Tibial nerve (tissue), 4 donors: ENCODE data around the gene ATXN10. TPM values are rescaled to one million over a fixed set of nuclear protein-coding genes. Genes with fewer than 3 reads are reported as not detected.
A peak's percentile ranks its signal among the peaks of the same experiment; 100 is the strongest.

ENCODE experiments used
- DNase-seq, 2 donors: peaks; one replicate each; pipeline ENCODE4 v3.0.0-alpha.2; 2019; ENCODE audit warnings: low spot score in 2 of 2
- H3K27ac ChIP-seq, 4 donors: fragments of 200-600 bp; sonication (generic) in 3 of 4; one replicate each; pipeline ENCODE4 v1.5.1; 2017 to 2019; ENCODE audit warnings: mild to moderate bottlenecking in 1 of 4
- H3K27me3 ChIP-seq, 2 donors: fragments of 200-600 bp; sonication (generic) in 1 of 2; one replicate each; pipeline versions ENCODE4 v1.5.1 to v1.6.0; 2017 to 2019
- H3K36me3 ChIP-seq, 3 donors: fragments of 200-600 bp; sonication (generic); one replicate each; pipeline ENCODE4 v1.5.1; 2018 to 2019
- H3K4me1 ChIP-seq, 4 donors: fragments of 200-600 bp; sonication (generic) in 3 of 4; one replicate each; pipeline ENCODE4 v1.5.1; 2017 to 2019
- H3K4me3 ChIP-seq, 4 donors: fragments of 200-600 bp; sonication (generic) in 3 of 4; one replicate each; pipeline ENCODE4 v1.5.1; 2017 to 2019; ENCODE audit warnings: mild to moderate bottlenecking in 1 of 4, moderate library complexity in 1 of 4
- H3K9me3 ChIP-seq, 4 donors: fragments of 200-600 bp; sonication (generic) in 3 of 4; one replicate each; pipeline ENCODE4 v1.5.1; 2017 to 2019
- EP300 ChIP-seq, 2 donors: sonication (generic); formaldehyde crosslinking; IDR thresholded peaks; one replicate each; pipeline ENCODE4 v1.6.1; 2017; ENCODE audit warnings: antibody characterized with exemption in 2 of 2, mild to moderate bottlenecking in 1 of 2
- POLR2A ChIP-seq, 2 donors: fragments of 450-650 bp; IDR thresholded peaks; one replicate each; pipeline ENCODE4 v1.6.1; 2017; ENCODE audit warnings: antibody characterized with exemption in 2 of 2, mild to moderate bottlenecking in 2 of 2, moderate library complexity in 2 of 2
- WGBS, 2 donors: methylation state at CpG; one replicate each; pipeline ENCODE4 v1.1.5; 2018; 5-methylcytosine and 5-hydroxymethylcytosine counted together
- total RNA-seq, 4 donors: library from RNA; depleted of rRNA; stranded (reverse); fragments of >200 nt; gene quantifications; one replicate each; pipeline ENCODE4 v1.1.0, GENCODE V29; 2016
- TF ChIP-seq, protein P1 (sequence below), 5 experiments: fragments of 200-600 bp in 3 of 5; fragments of 450-650 bp in 2 of 5; sonication (generic) in 3 of 5; IDR thresholded peaks; one replicate each; pipeline ENCODE4 v1.5.1; 2016 to 2019; ENCODE audit warnings: antibody characterized with exemption in 5 of 5, mild to moderate bottlenecking in 3 of 5, moderate library complexity in 2 of 5

The ATXN10 gene
- total RNA-seq, 4 donors from 2014 or later = 163 to 197 (median 178) TPM

DNA sequence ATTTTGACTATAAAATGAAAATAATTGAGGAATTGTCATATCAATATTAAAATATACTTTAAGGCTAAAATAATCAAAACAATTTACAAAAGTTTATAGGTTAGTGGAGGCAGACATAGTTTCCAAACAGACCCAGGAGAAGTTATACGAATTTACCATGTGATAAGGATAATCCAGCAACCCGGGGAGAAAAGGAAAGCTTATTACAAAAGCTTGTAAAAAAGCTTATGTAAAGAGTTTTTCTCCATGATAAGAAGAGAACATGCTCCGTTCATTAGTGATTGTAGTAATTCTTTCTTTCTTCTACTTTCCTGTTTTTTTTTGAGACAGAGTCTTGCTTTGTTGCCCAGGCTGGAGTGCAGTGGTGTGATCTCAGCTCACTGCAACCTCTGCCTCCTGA is 79.0 kb downstream of the ATXN10 start:
- no peak overlapping the region for H3K4me3 ChIP-seq
- peaks cover 0 to 35% (median 0%) of the 10 kb centered on the region in 3 donors for H3K36me3 ChIP-seq
- WGBS, 2 donors = 71 to 83% methylated on average over 3 of the region's 3 CpGs
- H3K4me1 ChIP-seq = no peaks in the 10 kb centered on the region
- H3K9me3 ChIP-seq = no peaks in the 10 kb centered on the region
- no peak overlapping the region for H3K27ac ChIP-seq
- TF ChIP-seq, protein P1, sequence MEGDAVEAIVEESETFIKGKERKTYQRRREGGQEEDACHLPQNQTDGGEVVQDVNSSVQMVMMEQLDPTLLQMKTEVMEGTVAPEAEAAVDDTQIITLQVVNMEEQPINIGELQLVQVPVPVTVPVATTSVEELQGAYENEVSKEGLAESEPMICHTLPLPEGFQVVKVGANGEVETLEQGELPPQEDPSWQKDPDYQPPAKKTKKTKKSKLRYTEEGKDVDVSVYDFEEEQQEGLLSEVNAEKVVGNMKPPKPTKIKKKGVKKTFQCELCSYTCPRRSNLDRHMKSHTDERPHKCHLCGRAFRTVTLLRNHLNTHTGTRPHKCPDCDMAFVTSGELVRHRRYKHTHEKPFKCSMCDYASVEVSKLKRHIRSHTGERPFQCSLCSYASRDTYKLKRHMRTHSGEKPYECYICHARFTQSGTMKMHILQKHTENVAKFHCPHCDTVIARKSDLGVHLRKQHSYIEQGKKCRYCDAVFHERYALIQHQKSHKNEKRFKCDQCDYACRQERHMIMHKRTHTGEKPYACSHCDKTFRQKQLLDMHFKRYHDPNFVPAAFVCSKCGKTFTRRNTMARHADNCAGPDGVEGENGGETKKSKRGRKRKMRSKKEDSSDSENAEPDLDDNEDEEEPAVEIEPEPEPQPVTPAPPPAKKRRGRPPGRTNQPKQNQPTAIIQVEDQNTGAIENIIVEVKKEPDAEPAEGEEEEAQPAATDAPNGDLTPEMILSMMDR (IDR thresholded peaks at IDR 0.05) = no peak
- H3K27me3 ChIP-seq = no peaks in the 10 kb centered on the region
- no peak for DNase-seq

DNA sequence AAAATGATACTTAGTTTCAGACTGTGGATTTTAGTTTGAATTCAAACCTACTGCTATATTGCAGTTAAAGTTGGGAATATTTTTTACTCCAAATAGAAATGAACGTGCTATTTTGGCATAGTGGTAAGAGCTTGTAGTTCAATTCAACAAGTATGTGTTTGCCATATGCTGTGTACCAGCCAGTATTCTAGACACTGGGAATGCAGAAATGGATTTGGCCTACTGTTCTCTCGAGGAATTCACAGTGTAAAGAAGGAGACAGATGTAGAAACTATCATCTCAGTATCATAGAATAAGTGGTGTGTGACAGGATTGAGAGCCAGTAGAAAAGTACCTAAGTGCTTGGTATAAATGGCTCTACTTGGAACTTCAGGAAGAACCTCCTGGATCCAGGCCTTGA is 80.4 kb downstream of the ATXN10 start:
- 85 to 89% methylated on average over 2 of the region's 2 CpGs for WGBS, 2 donors
- Histone ChIP-seq H3K4me1 (peaks cover 0 to 9% (median 0%) of the 10 kb centered on the region in 4 donors), H3K36me3 (peaks cover 0 to 35% (median 0%) of the 10 kb centered on the region in 3 donors), H3K4me3 (no peak overlapping the region), H3K9me3 (no peaks in the 10 kb centered on the region), H3K27ac (no peak overlapping the region), H3K27me3 (no peaks in the 10 kb centered on the region)
- DNase-seq = no peak
- TF ChIP-seq EP300 (IDR thresholded peaks at IDR 0.05) (no peak), POLR2A (IDR thresholded peaks at IDR 0.05) (no peak)
- TF ChIP-seq, protein P1 (IDR thresholded peaks at IDR 0.05) = no peak

GRCh38 chr22:45754822-45755221 is 83.2 kb downstream of the ATXN10 start:
- Histone ChIP-seq H3K27me3 (no peaks in the 10 kb centered on the region), H3K36me3 (peaks cover 0 to 26% (median 0%) of the 10 kb centered on the region in 3 donors), H3K27ac (no peak overlapping the region), H3K4me1 (peaks cover 0 to 22% (median 4%) of the 10 kb centered on the region in 4 donors), H3K9me3 (no peaks in the 10 kb centered on the region), H3K4me3 (no peak overlapping the region)
- 68 to 72% methylated on average over 2 to 3 of the region's 3 CpGs for WGBS, 2 donors
- no peak for DNase-seq
- TF ChIP-seq, protein P1 (IDR thresholded peaks at IDR 0.05) = no peak
- TF ChIP-seq POLR2A (IDR thresholded peaks at IDR 0.05) (no peak), EP300 (IDR thresholded peaks at IDR 0.05) (no peak)

GRCh38 chr22:45756558-45756957 is 84.9 kb downstream of the ATXN10 start:
- Histone ChIP-seq H3K4me1 (peaks cover 0 to 22% (median 4%) of the 10 kb centered on the region in 4 donors), H3K27ac (no peak overlapping the region)
- WGBS, 2 donors = 19 to 22% methylated on average over 1 of the region's 1 CpG

GRCh38 chr22:45757068-45757467 is 85.4 kb downstream of the ATXN10 start:
- H3K27ac ChIP-seq = peak overlapping the region in 1 of 4 donors; percentile 7
- H3K4me3 ChIP-seq = no peak overlapping the region
- H3K4me1 ChIP-seq = peaks cover 0 to 22% (median 4%) of the 10 kb centered on the region in 4 donors
- no peak for TF ChIP-seq POLR2A (IDR thresholded peaks at IDR 0.05)
- TF ChIP-seq EP300 (IDR thresholded peaks at IDR 0.05) = peak in 1 of 2 donors; percentile 8
- TF ChIP-seq, protein P1 (IDR thresholded peaks at IDR 0.05) = peak in 2 of 5 experiments; percentile 18
- no peaks in the 10 kb centered on the region for H3K27me3 ChIP-seq
- no peak for DNase-seq
- no peaks in the 10 kb centered on the region for H3K9me3 ChIP-seq
- H3K36me3 ChIP-seq = peaks cover 0 to 17% (median 0%) of the 10 kb centered on the region in 3 donors
- 33 to 39% methylated on average over 14 of the region's 14 CpGs for WGBS, 2 donors

More at GRCh38 chr22:45756558-45756957, 84.9 kb downstream of the ATXN10 start:
- Histone ChIP-seq H3K4me3 (no peak overlapping the region), H3K27me3 (no peaks in the 10 kb centered on the region), H3K36me3 (peaks cover 0 to 17% (median 0%) of the 10 kb centered on the region in 3 donors), H3K9me3 (no peaks in the 10 kb centered on the region)
- TF ChIP-seq EP300 (IDR thresholded peaks at IDR 0.05) (no peak), POLR2A (IDR thresholded peaks at IDR 0.05) (no peak)
- TF ChIP-seq, protein P1 (IDR thresholded peaks at IDR 0.05) = no peak
- no peak for DNase-seq
